ENCODE data around the gene MAP2K3. TPM values are rescaled to one million over a fixed set of nuclear protein-coding genes. Genes with fewer than 3 reads are reported as not detected.

MAP2K3 gene
- total RNA-seq, 1 donor from 2014 or later = 38.0 TPM

GRCh38 chr17:21296097-21297025, 11.8 kb downstream of the MAP2K3 start:
- Mint-ChIP-seq H3K36me3 (ENCODE audit: unreplicated experiment) (peaks cover 7% of the 10 kb centered on the region), H3K4me3 (ENCODE audit: unreplicated experiment) (no peak overlapping the region), H3K4me1 (ENCODE audit: low read depth, unreplicated experiment) (peaks cover 25% of the 10 kb centered on the region), H3K27ac (ENCODE audit: unreplicated experiment) (peak overlapping the region; percentile 76), H3K9me3 (ENCODE audit: unreplicated experiment) (peaks cover 46% of the 10 kb centered on the region), H3K27me3 (ENCODE audit: unreplicated experiment) (peaks cover 42% of the 10 kb centered on the region)
- DNase-seq = no peak
- TF ChIP-seq CTCF (IDR thresholded peaks at IDR 0.05; ENCODE audit: partially characterized antibody, unreplicated experiment) = no peak

- no peak for DNase-seq
- Mint-ChIP-seq H3K27me3 (ENCODE audit: unreplicated experiment) (peaks cover 42% of the 10 kb centered on the region), H3K27ac (ENCODE audit: unreplicated experiment) (no peak overlapping the region), H3K9me3 (ENCODE audit: unreplicated experiment) (peaks cover 47% of the 10 kb centered on the region), H3K4me3 (ENCODE audit: unreplicated experiment) (no peak overlapping the region), H3K4me1 (ENCODE audit: low read depth, unreplicated experiment) (peaks cover 26% of the 10 kb centered on the region), H3K36me3 (ENCODE audit: unreplicated experiment) (peaks cover 7% of the 10 kb centered on the region)
- no peak for TF ChIP-seq CTCF (IDR thresholded peaks at IDR 0.05; ENCODE audit: partially characterized antibody, unreplicated experiment)
These were observed 12.6 kb downstream of the MAP2K3 start for GRCh38 chr17:21297026-21297520.

GRCh38 chr17:21297597-21297996, 13.1 kb downstream of the MAP2K3 start:
- no peak overlapping the region for H3K4me3 Mint-ChIP-seq (ENCODE audit: unreplicated experiment)
- H3K36me3 Mint-ChIP-seq (ENCODE audit: unreplicated experiment) = peaks cover 3% of the 10 kb centered on the region
- peaks cover 38% of the 10 kb centered on the region for H3K27me3 Mint-ChIP-seq (ENCODE audit: unreplicated experiment)
- TF ChIP-seq CTCF (IDR thresholded peaks at IDR 0.05; ENCODE audit: partially characterized antibody, unreplicated experiment) = no peak
- no peak for DNase-seq
- no peak overlapping the region for H3K27ac Mint-ChIP-seq (ENCODE audit: unreplicated experiment)
- peaks cover 47% of the 10 kb centered on the region for H3K9me3 Mint-ChIP-seq (ENCODE audit: unreplicated experiment)
- peaks cover 26% of the 10 kb centered on the region for H3K4me1 Mint-ChIP-seq (ENCODE audit: low read depth, unreplicated experiment)

GRCh38 chr17:21298056-21298982, 13.8 kb downstream of the MAP2K3 start:
- no peak for DNase-seq
- H3K4me1 Mint-ChIP-seq (ENCODE audit: low read depth, unreplicated experiment) = peaks cover 26% of the 10 kb centered on the region
- H3K4me3 Mint-ChIP-seq (ENCODE audit: unreplicated experiment) = no peak overlapping the region
- no peak for TF ChIP-seq CTCF (IDR thresholded peaks at IDR 0.05; ENCODE audit: partially characterized antibody, unreplicated experiment)
- peaks cover 3% of the 10 kb centered on the region for H3K36me3 Mint-ChIP-seq (ENCODE audit: unreplicated experiment)
- peaks cover 38% of the 10 kb centered on the region for H3K27me3 Mint-ChIP-seq (ENCODE audit: unreplicated experiment)
- peaks cover 48% of the 10 kb centered on the region for H3K9me3 Mint-ChIP-seq (ENCODE audit: unreplicated experiment)
- no peak overlapping the region for H3K27ac Mint-ChIP-seq (ENCODE audit: unreplicated experiment)

All from glutamatergic neuron (in vitro differentiated cells).